ENCODE data around the gene ZFAND2A.

ZFAND2A gene

DNA sequence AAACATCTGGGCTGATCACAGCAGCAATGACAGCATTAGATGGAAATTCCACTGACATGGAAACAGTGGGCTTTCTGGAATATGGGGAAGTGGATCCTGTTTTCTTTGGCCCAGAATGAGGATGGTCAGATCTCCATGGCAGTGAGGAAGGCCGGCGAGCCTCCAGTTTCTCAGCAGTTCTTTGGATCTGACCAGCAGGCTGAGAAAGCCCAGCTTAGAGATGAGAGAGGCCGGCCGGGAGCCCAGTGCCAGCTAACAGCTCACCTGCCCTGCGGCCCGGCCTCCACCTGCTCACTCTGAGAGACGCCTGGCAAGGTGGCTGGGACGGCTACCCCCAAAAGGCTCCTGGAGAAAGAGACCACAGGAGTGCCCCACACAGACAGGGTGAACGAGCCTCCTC lies 47.9 kb downstream of the ZFAND2A start:
- TF ChIP-seq CTCF (IDR thresholded peaks at IDR 0.05; ENCODE audit: low read depth, low read length) (no peak), MYC (IDR thresholded peaks at IDR 0.05; ENCODE audit: low read depth, low read length) (no peak), POLR2A (IDR thresholded peaks at IDR 0.05; ENCODE audit: extremely low read depth, insufficient read length) (no peak)
- TF ChIP-seq, protein P1, sequence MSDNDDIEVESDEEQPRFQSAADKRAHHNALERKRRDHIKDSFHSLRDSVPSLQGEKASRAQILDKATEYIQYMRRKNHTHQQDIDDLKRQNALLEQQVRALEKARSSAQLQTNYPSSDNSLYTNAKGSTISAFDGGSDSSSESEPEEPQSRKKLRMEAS (IDR thresholded peaks at IDR 0.05; ENCODE audit: low read depth, low read length) = no peak
- no peak for DNase-seq (ENCODE audit: low read depth)
- H3K4me3 ChIP-seq (ENCODE audit: low read depth, low read length) = no peak overlapping the region

DNA sequence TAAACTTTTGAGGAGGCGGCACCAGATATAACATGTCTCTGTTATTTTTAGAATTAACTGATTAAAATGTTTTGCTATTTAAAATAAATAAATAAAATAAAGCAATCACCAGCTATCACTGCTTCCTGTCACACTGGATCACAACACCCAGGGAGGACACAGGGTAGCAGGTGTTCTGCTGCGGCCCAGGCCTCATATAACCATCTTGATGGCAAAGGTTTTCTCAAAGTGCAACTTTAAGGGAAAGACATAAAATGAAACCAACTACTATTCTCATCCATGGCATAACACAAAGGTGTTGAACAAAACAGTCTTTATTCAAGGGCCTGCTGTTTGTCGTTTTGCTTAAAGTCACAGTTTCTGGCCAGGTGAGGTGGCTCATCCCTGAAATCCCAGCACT lies 48.8 kb downstream of the ZFAND2A start:
- H3K4me3 ChIP-seq (ENCODE audit: low read depth, low read length) = no peak overlapping the region
- TF ChIP-seq CTCF (IDR thresholded peaks at IDR 0.05; ENCODE audit: low read depth, low read length) (no peak), POLR2A (IDR thresholded peaks at IDR 0.05; ENCODE audit: extremely low read depth, insufficient read length) (no peak), MYC (IDR thresholded peaks at IDR 0.05; ENCODE audit: low read depth, low read length) (no peak)
- TF ChIP-seq, protein P1 (IDR thresholded peaks at IDR 0.05; ENCODE audit: low read depth, low read length) = no peak
- no peak for DNase-seq (ENCODE audit: low read depth)

GRCh38 chr7:1110358-1110757 lies 49.6 kb downstream of the ZFAND2A start:
- DNase-seq (ENCODE audit: low read depth) = no peak
- no peak for TF ChIP-seq CTCF (IDR thresholded peaks at IDR 0.05; ENCODE audit: low read depth, low read length)
- TF ChIP-seq POLR2A (IDR thresholded peaks at IDR 0.05; ENCODE audit: extremely low read depth, insufficient read length) = no peak
- TF ChIP-seq, protein P1 (IDR thresholded peaks at IDR 0.05; ENCODE audit: low read depth, low read length) = no peak
- no peak for TF ChIP-seq MYC (IDR thresholded peaks at IDR 0.05; ENCODE audit: low read depth, low read length)

GRCh38 chr7:1109581-1110310 lies 50.2 kb downstream of the ZFAND2A start:
- TF ChIP-seq POLR2A (IDR thresholded peaks at IDR 0.05; ENCODE audit: extremely low read depth, insufficient read length) = no peak
- no peak for DNase-seq (ENCODE audit: low read depth)
- no peak overlapping the region for H3K4me3 ChIP-seq (ENCODE audit: low read depth, low read length)

More at GRCh38 chr7:1110358-1110757, 49.6 kb downstream of the ZFAND2A start:
- H3K4me3 ChIP-seq (ENCODE audit: low read depth, low read length) = no peak overlapping the region

DNA sequence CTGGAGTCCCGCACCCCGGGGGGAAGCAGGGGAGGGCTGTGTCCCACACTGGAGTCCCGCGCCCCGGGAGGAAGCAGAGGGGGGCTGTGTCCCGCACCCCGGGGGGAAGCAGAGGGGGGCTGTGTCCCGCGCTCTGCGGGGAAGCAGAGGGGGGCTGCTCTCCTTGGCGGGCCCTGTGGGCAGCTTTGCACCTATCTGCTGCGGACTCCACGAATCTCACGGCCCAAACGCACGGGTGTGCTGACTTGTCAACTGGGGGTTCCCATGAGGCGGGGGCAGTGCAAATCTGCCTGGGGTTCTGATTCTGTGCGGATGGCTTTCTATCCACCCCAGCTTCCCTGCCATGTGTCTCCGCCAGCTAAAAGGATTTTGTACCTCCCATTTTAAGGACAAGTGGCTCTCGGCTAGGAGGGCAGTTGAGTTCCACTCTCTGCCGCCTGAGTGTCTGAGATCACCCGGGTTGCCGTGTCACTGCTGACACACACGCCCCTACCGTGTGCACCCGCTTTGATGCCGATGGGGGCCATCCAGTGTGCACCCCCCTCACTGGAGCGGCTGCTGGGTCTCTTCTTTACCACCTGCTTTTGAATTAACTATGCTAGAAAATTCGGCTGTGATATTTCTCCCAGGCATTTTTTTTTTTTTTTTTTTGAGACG lies 51.6 kb downstream of the ZFAND2A start:
- DNase-seq (ENCODE audit: low read depth) = no peak
- TF ChIP-seq CTCF (IDR thresholded peaks at IDR 0.05; ENCODE audit: low read depth, low read length) (no peak), MYC (IDR thresholded peaks at IDR 0.05; ENCODE audit: low read depth, low read length) (no peak), POLR2A (IDR thresholded peaks at IDR 0.05; ENCODE audit: extremely low read depth, insufficient read length) (no peak)
- TF ChIP-seq, protein P1 (IDR thresholded peaks at IDR 0.05; ENCODE audit: low read depth, low read length) = no peak
- no peak overlapping the region for H3K4me3 ChIP-seq (ENCODE audit: low read depth, low read length)

DNA sequence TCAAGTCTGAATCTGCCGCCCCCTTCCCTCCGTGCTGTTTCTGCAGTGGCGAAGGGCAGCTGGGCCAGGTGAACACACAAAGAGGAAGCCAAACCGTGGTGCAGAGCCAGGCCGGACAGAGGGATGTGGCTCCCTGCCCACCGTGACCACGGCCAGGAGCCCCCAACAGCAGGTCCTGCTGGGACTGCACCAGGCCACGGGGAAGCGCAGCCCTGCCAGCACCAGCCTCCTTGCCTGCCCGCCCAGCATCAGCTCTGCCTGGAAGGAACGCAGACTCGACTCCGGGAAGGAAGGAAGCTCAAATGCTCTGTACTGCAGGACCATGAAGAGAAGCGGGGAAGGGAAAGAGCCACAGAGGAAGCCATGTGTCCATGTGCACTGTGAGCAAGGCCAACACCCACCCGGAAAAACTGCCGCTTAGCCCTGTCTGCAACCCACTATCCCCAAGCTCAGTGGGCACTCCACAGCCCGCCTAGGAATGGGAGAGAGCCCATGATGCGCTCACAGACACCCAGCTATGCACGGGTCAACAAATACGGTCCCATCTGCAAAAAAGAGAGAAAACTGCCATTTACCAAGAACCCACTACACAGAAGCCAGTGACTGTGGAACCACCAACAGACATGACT lies 53.1 kb downstream of the ZFAND2A start:
- DNase-seq (ENCODE audit: low read depth) = no peak
- TF ChIP-seq CTCF (IDR thresholded peaks at IDR 0.05; ENCODE audit: low read depth, low read length) = no peak
- no peak for TF ChIP-seq POLR2A (IDR thresholded peaks at IDR 0.05; ENCODE audit: extremely low read depth, insufficient read length)
- TF ChIP-seq, protein P1 (IDR thresholded peaks at IDR 0.05; ENCODE audit: low read depth, low read length) = no peak
- TF ChIP-seq MYC (IDR thresholded peaks at IDR 0.05; ENCODE audit: low read depth, low read length) = no peak
- no peak overlapping the region for H3K4me3 ChIP-seq (ENCODE audit: low read depth, low read length)
